Erythroblast (primary cell): ENCODE results near the gene GABRB2.

Experiments used
- GATA1 ChIP-seq: IDR thresholded peaks from 2 replicates; pipeline ENCODE4 v1.6.1; 2011; ENCODE audit warnings: low read depth, mild to moderate bottlenecking, control low read depth, low read length, moderate library complexity
- POLR2A ChIP-seq: IDR thresholded peaks from 2 replicates; pipeline ENCODE4 v1.6.1; 2011; ENCODE audit warnings: mild to moderate bottlenecking, low read length

- no peak for TF ChIP-seq POLR2A
- TF ChIP-seq GATA1, result no peak
Measured at GRCh38 chr5:161396171-161396570, 150.4 kb downstream of the GABRB2 start.
